H1 (cell line): ENCODE measurements around the gene KNCN. TPM values are rescaled to one million over a fixed set of nuclear protein-coding genes. Genes with fewer than 3 reads are reported as not detected.

ENCODE experiments used
- CTCF ChIA-PET: fragments of 300-600 bp; sonication (Branson Sonifier 250); formaldehyde crosslinking; loops from one replicate; lab custom pipeline; 2021; ENCODE audit not compliant: partially characterized antibody; lab: Charles Lee
- POLR2A ChIA-PET: fragments of 300-600 bp; sonication (Branson Sonifier 250); formaldehyde crosslinking; loops from one replicate; lab custom pipeline; 2021; ENCODE audit warnings: inconsistent platforms; ENCODE audit not compliant: partially characterized antibody; lab: Charles Lee
- DNase-seq, 2 experiments: peaks; one replicate each; pipeline versions ENCODE4 v3.0.0 to v3.0.0-alpha.2; 2010 to 2022; ENCODE audit warnings: low spot score in 2 of 2, low read depth in 1 of 2, mixed read lengths in 1 of 2
- FAIRE-seq: peaks from 2 replicates; lab custom pipeline; 2011; peaks lifted over from hg19 to GRCh38; lab: Jason Lieb, UNC
- H2AFZ ChIP-seq: 2 replicates; pipeline ENCODE4 v1.8.1; 2012; ENCODE audit warnings: low read length, inconsistent platforms
- H2AK5ac ChIP-seq: 2 replicates; pipeline ENCODE4 v1.6.1; 2013; ENCODE audit warnings: low read depth, low read length
- H2BK120ac ChIP-seq: replicated peaks from 2 replicates; pipeline ENCODE3; 2013; ENCODE audit warnings: low read depth, low read length, inconsistent platforms
- H2BK12ac ChIP-seq: 2 replicates; pipeline ENCODE4 v1.6.1; 2013; ENCODE audit warnings: low read depth, low read length
- H2BK15ac ChIP-seq: 2 replicates; pipeline ENCODE4 v1.6.1; 2013; ENCODE audit warnings: low read length
- H2BK20ac ChIP-seq: 2 replicates; pipeline ENCODE4 v1.6.1; 2013; ENCODE audit warnings: low read length
- H2BK5ac ChIP-seq: 2 replicates; pipeline ENCODE4 v1.6.1; 2013; ENCODE audit warnings: low read depth, low read length
- H3K14ac ChIP-seq: 2 replicates; pipeline ENCODE4 v1.6.1; 2013; ENCODE audit warnings: inconsistent platforms; ENCODE audit not compliant: insufficient read length
- H3K18ac ChIP-seq: 2 replicates; pipeline ENCODE4 v1.6.1; 2013; ENCODE audit warnings: low read length; ENCODE audit errors: extremely low read depth
- H3K23ac ChIP-seq: 2 replicates; pipeline ENCODE4 v1.6.1; 2013; ENCODE audit warnings: inconsistent platforms; ENCODE audit not compliant: insufficient read length
- H3K23me2 ChIP-seq: 2 replicates; pipeline ENCODE4 v1.6.1; 2013; ENCODE audit warnings: low read depth, low read length
- H3K27ac ChIP-seq: 2 replicates; pipeline ENCODE4 v1.6.1; 2011; ENCODE audit warnings: low read depth, low read length, inconsistent platforms
- H3K27me3 ChIP-seq, 4 experiments: replicated peaks in 1 of 4; 1 replicate in 1 of 4; 2 replicates in 3 of 4; pipeline versions ENCODE4 v1.6.1 to v1.8.1; 2011 to 2013; ENCODE audit warnings: low read length in 3 of 4, mild to moderate bottlenecking in 3 of 4, inconsistent platforms in 2 of 4, mixed read lengths in 2 of 4, moderate library complexity in 1 of 4; ENCODE audit not compliant: control insufficient read depth in 3 of 4, insufficient read depth in 3 of 4; ENCODE audit errors: extremely low read depth in 1 of 4
- H3K36me3 ChIP-seq, 4 experiments: 2 replicates each; pipeline versions ENCODE4 v1.6.1 to v1.8.1; 2011 to 2013; ENCODE audit warnings: mild to moderate bottlenecking in 4 of 4, low read length in 3 of 4, moderate library complexity in 2 of 4, control low read depth in 1 of 4, inconsistent platforms in 1 of 4; ENCODE audit not compliant: insufficient read depth in 4 of 4, control insufficient read depth in 2 of 4
- H3K4ac ChIP-seq: replicated peaks from 2 replicates; pipeline ENCODE3; 2013; ENCODE audit warnings: low read length, low read depth, mixed read lengths, inconsistent platforms; ENCODE audit not compliant: insufficient read length
- H3K4me1 ChIP-seq, 4 experiments: replicated peaks in 1 of 4; 1 replicate in 1 of 4; 2 replicates in 3 of 4; pipeline versions ENCODE4 v1.6.1 to v1.8.1; 2011 to 2013; ENCODE audit warnings: low read length in 3 of 4, inconsistent platforms in 2 of 4, mixed read lengths in 1 of 4; ENCODE audit not compliant: insufficient read depth in 4 of 4, control insufficient read depth in 3 of 4
- H3K4me2 ChIP-seq, 2 experiments: 2 replicates each; pipeline versions ENCODE4 v1.6.1 to v1.8.1; 2011 to 2013; ENCODE audit warnings: low read depth in 2 of 2, low read length in 2 of 2, control low read depth in 1 of 2, inconsistent platforms in 1 of 2, mild to moderate bottlenecking in 1 of 2; ENCODE audit not compliant: insufficient read depth in 1 of 2
- H3K4me3 ChIP-seq, 4 experiments: fragments of 200-600, 300-600 bp in 1 of 4; sonication (generic), shearing (Covaris generic), sonication (Bioruptor Twin) in 1 of 4; 2 replicates each; pipeline versions ENCODE4 v1.5.1 to v1.8.1; 2011 to 2016; ENCODE audit warnings: low read length in 4 of 4, low read depth in 3 of 4, control low read depth in 2 of 4, inconsistent platforms in 2 of 4, mild to moderate bottlenecking in 2 of 4, mixed read lengths in 1 of 4, moderate library complexity in 1 of 4; ENCODE audit not compliant: insufficient read depth in 2 of 4; ENCODE audit errors: extremely low read depth in 1 of 4
- H3K56ac ChIP-seq: replicated peaks from 2 replicates; pipeline ENCODE3; 2013; ENCODE audit warnings: low read depth, mild to moderate bottlenecking, mixed read lengths, low read length, inconsistent platforms; ENCODE audit not compliant: insufficient read length
- H3K79me1 ChIP-seq: 2 replicates; pipeline ENCODE4 v1.6.1; 2013; ENCODE audit warnings: low read depth, low read length, control low read depth
- H3K79me2 ChIP-seq, 2 experiments: 2 replicates each; pipeline versions ENCODE4 v1.6.1 to v1.8.1; 2012 to 2013; ENCODE audit warnings: low read length in 2 of 2, mild to moderate bottlenecking in 2 of 2, inconsistent platforms in 1 of 2; ENCODE audit not compliant: insufficient read depth in 2 of 2, control insufficient read depth in 1 of 2
- H3K9ac ChIP-seq, 4 experiments: replicated peaks in 1 of 4; 1 replicate in 1 of 4; 2 replicates in 3 of 4; pipeline versions ENCODE4 v1.6.1 to v1.8.1; 2011 to 2013; ENCODE audit warnings: low read depth in 3 of 4, low read length in 3 of 4, control low read depth in 2 of 4, mild to moderate bottlenecking in 2 of 4, moderate library complexity in 2 of 4, inconsistent platforms in 1 of 4; ENCODE audit errors: extremely low read depth in 1 of 4
- H3K9me3 ChIP-seq, 2 experiments: 2 replicates each; pipeline versions ENCODE4 v1.6.1 to v1.8.1; 2012 to 2013; ENCODE audit warnings: mild to moderate bottlenecking in 2 of 2, moderate library complexity in 2 of 2, control low read depth in 1 of 2, inconsistent platforms in 1 of 2, low read depth in 1 of 2, low read length in 1 of 2, mixed read lengths in 1 of 2; ENCODE audit not compliant: insufficient read depth in 2 of 2
- H4K20me1 ChIP-seq, 2 experiments: replicated peaks in 1 of 2; 2 replicates each; pipeline versions ENCODE3 to v1.8.1; 2011 to 2013; ENCODE audit warnings: inconsistent platforms in 2 of 2, low read length in 2 of 2, mild to moderate bottlenecking in 1 of 2; ENCODE audit not compliant: insufficient read depth in 2 of 2, control insufficient read depth in 1 of 2
- H4K5ac ChIP-seq: 2 replicates; pipeline ENCODE4 v1.6.1; 2013; ENCODE audit warnings: low read length, low read depth, mixed read lengths, inconsistent platforms; ENCODE audit not compliant: insufficient read length
- H4K8ac ChIP-seq: 2 replicates; pipeline ENCODE4 v1.8.0; 2013; ENCODE audit warnings: mild to moderate bottlenecking, moderate library complexity, low read length, inconsistent platforms; ENCODE audit not compliant: insufficient read depth; ENCODE audit errors: extremely low read depth
- H4K91ac ChIP-seq: replicated peaks from 2 replicates; pipeline ENCODE3; 2013; ENCODE audit warnings: low read length, mixed read lengths, inconsistent platforms; ENCODE audit not compliant: insufficient read length
- ASH2L ChIP-seq: fragments of 200-600, 300-600 bp; sonication (generic); IDR thresholded peaks from one replicate; pipeline ENCODE4 v1.7.1; 2017; ENCODE audit warnings: low read length
- EZH2 ChIP-seq: fragments of 200-600 bp; sonication (generic); IDR thresholded peaks from 2 replicates; pipeline ENCODE4 v1.7.1; 2012; ENCODE audit warnings: low read depth, mild to moderate bottlenecking, moderate library complexity, low read length, inconsistent platforms; ENCODE audit not compliant: severe bottlenecking
- HDAC6 ChIP-seq: IDR thresholded peaks from one replicate; pipeline ENCODE4 v1.7.1; 2012; ENCODE audit warnings: low read depth, mild to moderate bottlenecking, inconsistent platforms, low read length, moderate library complexity
- KDM4A ChIP-seq: IDR thresholded peaks from one replicate; pipeline ENCODE4 v1.7.1; 2012; ENCODE audit warnings: low read depth, mild to moderate bottlenecking, moderate library complexity, low read length, inconsistent platforms; ENCODE audit not compliant: severe bottlenecking
- KDM5A ChIP-seq: fragments of 200-600 bp; IDR thresholded peaks from 2 replicates; pipeline ENCODE4 v1.7.1; 2012; ENCODE audit warnings: mild to moderate bottlenecking, low read length, inconsistent platforms, mixed read lengths
- PHF8 ChIP-seq: fragments of 200-600 bp; sonication (generic); conservative IDR thresholded peaks from 2 replicates; pipeline ENCODE4 v1.7.1; 2012; ENCODE audit warnings: low read depth, mild to moderate bottlenecking, inconsistent platforms, low read length, moderate library complexity
- POU5F1 ChIP-seq: IDR thresholded peaks from 2 replicates; pipeline ENCODE4 v1.6.1; 2011; ENCODE audit warnings: low read depth, mild to moderate bottlenecking, low read length, moderate library complexity
- SP4 ChIP-seq: IDR thresholded peaks from 2 replicates; pipeline ENCODE4 v1.6.1; 2012; ENCODE audit warnings: low read length, inconsistent platforms
- SUZ12 ChIP-seq: fragments of 200-600 bp; sonication (generic); IDR thresholded peaks from 2 replicates; pipeline ENCODE4 v1.6.1; 2012; ENCODE audit warnings: mild to moderate bottlenecking, inconsistent platforms, low read length, moderate library complexity, mixed read lengths
- WGBS, 2 experiments: shearing (Covaris generic) in 1 of 2; methylation state at CpG; one replicate each; pipeline versions ENCODE4 v1.1.6 to v1.1.7; 2013 to 2015; ENCODE audit warnings: low lambda C conversion rate in 2 of 2, mixed read lengths in 2 of 2, inconsistent platforms in 1 of 2, low coverage in 1 of 2, missing lambda C conversion rate in 1 of 2; ENCODE audit not compliant: insufficient replicate concordance in 2 of 2, insufficient coverage in 1 of 2, insufficient read length in 1 of 2; ENCODE audit errors: extremely low coverage in 1 of 2, missing lambda C conversion rate in 1 of 2; 5-methylcytosine and 5-hydroxymethylcytosine counted together
- polyA plus RNA-seq, 7 experiments: library from polyadenylated mRNA; depleted of rRNA in 3 of 7; stranded (reverse) in 5 of 7; unstranded in 2 of 7; fragments of >200 nt in 5 of 7; fragments of 200-250 nt in 2 of 7; gene quantifications; 1 replicate in 5 of 7; 2 replicates in 1 of 7; 4 replicates in 1 of 7; pipeline versions ENCODE4 v1.2.1 to v1.2.3, GENCODE V29; 2011 to 2013; ENCODE audit warnings: missing spikeins in 2 of 7, mixed read lengths in 2 of 7
- total RNA-seq: library from RNA; stranded (reverse); fragmentation: NEBNext Ultra II Directional; extraction: Animal tissue kit (Norgen Biotek cat#: 25700); gene quantifications from 2 replicates; pipeline ENCODE4 v1.2.1, GENCODE V29; 2021
- TF ChIP-seq, protein P1 (sequence below): IDR thresholded peaks from 2 replicates; pipeline ENCODE4 v1.6.1; 2012; ENCODE audit warnings: low read length, inconsistent platforms

The KNCN gene
- total and polyA plus RNA-seq, 2 of the 8 experiments (the other 6 are each of a cell fraction or from before 2014, with no cell fraction given) = not detected

DNA sequence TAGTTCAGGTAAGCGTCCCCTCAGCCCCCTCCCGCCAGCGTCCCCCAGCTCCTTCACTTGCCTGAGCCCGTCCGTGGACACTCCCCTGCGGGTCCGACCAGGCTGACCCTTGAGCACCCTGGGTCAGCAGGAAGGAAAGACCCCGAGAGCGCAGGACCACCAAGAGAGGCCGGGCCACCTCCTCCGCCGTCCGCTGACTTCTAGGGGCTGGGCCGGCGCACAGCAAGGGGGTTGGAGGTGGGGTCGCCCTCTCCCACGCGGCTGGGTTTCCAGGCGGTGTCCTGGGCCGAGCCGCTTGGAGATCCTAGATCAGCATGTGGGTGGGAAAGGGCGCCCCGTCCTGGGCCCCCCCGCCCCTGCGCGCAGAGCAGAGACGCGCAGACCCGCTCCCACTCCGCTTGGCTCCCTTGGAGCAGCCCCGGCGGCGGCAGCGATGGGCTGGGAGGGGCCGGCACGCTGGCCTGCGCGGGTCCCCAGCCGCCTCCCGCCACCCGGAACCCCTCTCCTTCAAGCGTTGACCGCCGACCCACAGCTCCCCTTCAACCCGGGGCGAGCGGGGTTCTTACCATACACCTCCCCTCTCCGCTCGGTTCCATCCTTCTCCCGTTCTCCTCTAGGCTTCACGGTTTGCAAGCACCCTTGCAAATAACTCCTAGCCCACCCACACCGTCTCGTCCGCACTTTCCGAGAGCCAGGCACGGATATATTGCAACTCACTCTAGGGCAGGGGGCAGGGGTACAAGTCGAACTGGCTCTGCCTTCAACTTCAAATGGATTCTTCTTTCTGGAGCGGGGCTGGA, 7.5 kb downstream of the KNCN start:
- no peaks in the 10 kb centered on the region for H3K79me2 ChIP-seq
- no peak for DNase-seq
- H3K4me3 ChIP-seq = peak overlapping the region; percentile 37 to 62 (median 48)
- H2BK20ac ChIP-seq = no peak overlapping the region
- no peak overlapping the region for H2BK15ac ChIP-seq
- H4K5ac ChIP-seq = no peak overlapping the region
- H2BK120ac ChIP-seq = no peak overlapping the region
- no peaks in the 10 kb centered on the region for H3K36me3 ChIP-seq
- H3K4me2 ChIP-seq = peak overlapping the region; percentile 75 to 76
- peaks cover 0 to 2% of the 10 kb centered on the region in 2 experiments for H4K20me1 ChIP-seq
- H3K18ac ChIP-seq = peak overlapping the region; percentile 83
- FAIRE-seq = no peak
- ChIA-PET CTCF (interaction anchor here (0.6 to 25.0 kb wide), 8 partner anchors 12 to 1715 kb away, joined by 3 to 1068 read pairs (median 6); partner anchors contain the start of gene DMBX1), POLR2A (interaction anchor here (0.7 to 2.1 kb wide), 3 partner anchors 9 to 101 kb away, joined by 3 to 7 read pairs (median 3); a partner anchor contains a TSS)
- no peak overlapping the region for H4K8ac ChIP-seq
- no peaks in the 10 kb centered on the region for H3K9me3 ChIP-seq
- peaks cover 12% of the 10 kb centered on the region for H3K23me2 ChIP-seq
- no peak overlapping the region for H2AK5ac ChIP-seq
- no peak overlapping the region for H3K56ac ChIP-seq
- H4K91ac ChIP-seq = no peak overlapping the region
- no peaks in the 10 kb centered on the region for H3K79me1 ChIP-seq
- H3K14ac ChIP-seq = no peak overlapping the region
- H3K27me3 ChIP-seq = peaks cover 31 to 70% (median 59%) of the 10 kb centered on the region in 4 experiments
- peaks cover 0 to 16% (median 8%) of the 10 kb centered on the region in 4 experiments; a peak in 6 of 7 replicates for H3K4me1 ChIP-seq
- no peak overlapping the region; the same call in 1 of the 2 replicates for H2BK5ac ChIP-seq
- 2% methylated on average over 28 of the region's 58 CpGs; no CpG with 5 or more reads in 1 of the 2 experiments for WGBS, 2 experiments
- H3K27ac ChIP-seq = no peak overlapping the region
- H2AFZ ChIP-seq = 0 out of 2 replicates have a peak overlapping the region, but pooled peaks have one; percentile 36
- no peak overlapping the region for H3K9ac ChIP-seq
- H3K23ac ChIP-seq = no peak overlapping the region
- H2BK12ac ChIP-seq = peak overlapping the region; percentile 72; the same call in 1 of the 2 replicates
- H3K4ac ChIP-seq = no peak overlapping the region
- TF ChIP-seq, protein P1, sequence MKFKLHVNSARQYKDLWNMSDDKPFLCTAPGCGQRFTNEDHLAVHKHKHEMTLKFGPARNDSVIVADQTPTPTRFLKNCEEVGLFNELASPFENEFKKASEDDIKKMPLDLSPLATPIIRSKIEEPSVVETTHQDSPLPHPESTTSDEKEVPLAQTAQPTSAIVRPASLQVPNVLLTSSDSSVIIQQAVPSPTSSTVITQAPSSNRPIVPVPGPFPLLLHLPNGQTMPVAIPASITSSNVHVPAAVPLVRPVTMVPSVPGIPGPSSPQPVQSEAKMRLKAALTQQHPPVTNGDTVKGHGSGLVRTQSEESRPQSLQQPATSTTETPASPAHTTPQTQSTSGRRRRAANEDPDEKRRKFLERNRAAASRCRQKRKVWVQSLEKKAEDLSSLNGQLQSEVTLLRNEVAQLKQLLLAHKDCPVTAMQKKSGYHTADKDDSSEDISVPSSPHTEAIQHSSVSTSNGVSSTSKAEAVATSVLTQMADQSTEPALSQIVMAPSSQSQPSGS = no peak
- TF ChIP-seq PHF8 (no peak), HDAC6 (no peak), SUZ12 (peak; percentile 60; the same call in 1 of the 2 replicates), EZH2 (peak; percentile 78), KDM4A (peak; percentile 77), POU5F1 (no peak), KDM5A (no peak), ASH2L (no peak), SP4 (no peak)
